Posterior cingulate gyrus (tissue), 11 donors: ENCODE data around the gene RGS3.
"Not testable (repeated sequence)": the region's sequence is repeated elsewhere in the genome, so short reads cannot be mapped to it uniquely, and the experiment has no call there.

Source experiments
- DNase-seq, 10 donors: peaks; one replicate each; pipeline versions ENCODE4 v3.0.0 to v3.0.0-alpha.2; 2020 to 2021; ENCODE audit warnings: mixed read lengths in 3 of 10
- intact Hi-C: fragments of 100-400 bp; cut with DNase I; formaldehyde crosslinking; loops from one replicate; pipeline ENCODE4 v1.15.1; 2023

The RGS3 gene

DNA sequence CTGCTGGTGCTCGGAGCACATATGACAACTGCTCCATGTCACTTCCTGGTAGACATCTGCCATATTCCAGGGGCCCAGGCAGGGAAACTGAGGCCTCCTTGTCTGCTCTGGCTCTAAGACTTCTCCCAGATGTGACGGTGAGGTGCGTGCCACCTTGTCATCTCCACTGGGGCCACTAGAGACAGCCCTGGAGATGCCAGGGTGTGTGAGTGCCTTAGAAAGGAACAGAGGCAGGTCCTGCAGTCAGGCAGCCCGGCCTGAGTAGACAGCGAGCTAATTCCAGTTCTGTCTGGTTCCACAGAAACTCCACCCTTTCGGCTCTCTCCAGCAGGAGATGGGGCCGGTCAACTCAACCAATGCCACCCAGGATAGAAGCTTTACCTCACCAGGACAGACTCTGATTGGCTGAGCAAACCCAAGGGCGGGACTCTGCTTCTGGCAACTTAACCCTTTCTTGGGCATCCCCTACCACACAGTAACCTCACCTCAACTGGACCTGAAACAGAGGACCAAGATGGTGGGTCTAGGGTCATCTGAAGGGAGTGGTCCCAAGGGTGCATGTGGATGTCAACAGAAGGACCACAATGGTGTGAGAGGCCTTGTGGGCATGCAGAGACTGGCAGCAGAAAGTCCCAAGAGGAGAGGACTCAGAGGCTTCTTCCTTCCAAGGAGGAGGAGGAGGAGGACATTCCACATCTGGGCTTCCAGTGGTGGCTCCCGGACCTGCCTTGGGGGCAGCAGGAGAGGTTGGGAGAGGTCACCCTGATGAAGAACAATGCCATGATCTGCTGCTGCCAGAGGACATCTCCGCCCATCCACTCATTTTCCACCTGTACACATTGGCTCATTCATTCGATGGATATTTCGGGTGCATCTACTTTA, 77.7 kb downstream of the RGS3 start:
- DNase-seq: peak in 4 of 10 donors; percentile 35 to 91 (median 52)
- intact Hi-C loops: no loop called here

DNA sequence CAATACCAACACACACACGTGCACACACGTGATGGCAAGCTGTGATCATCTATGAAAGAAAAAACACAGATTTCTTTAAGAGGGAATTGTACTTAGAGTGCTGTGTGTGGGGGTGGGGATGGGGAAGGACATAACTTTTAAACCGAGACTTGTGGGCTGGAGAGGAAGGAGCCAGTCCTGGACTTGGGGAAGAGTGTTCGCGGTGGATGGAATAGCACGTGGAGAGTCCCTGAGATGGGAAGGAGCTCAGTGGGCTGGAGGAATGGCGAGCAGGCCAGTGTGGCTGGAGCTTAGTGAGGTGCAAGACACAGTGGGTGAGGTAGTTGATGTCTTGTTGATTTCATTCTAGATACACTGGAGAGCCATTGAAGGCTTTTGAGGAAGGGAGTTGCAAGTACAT, 78.5 kb downstream of the RGS3 start:
- intact Hi-C loops: no loop called here
- DNase-seq: peak in 1 of 10 donors; percentile 37

DNA sequence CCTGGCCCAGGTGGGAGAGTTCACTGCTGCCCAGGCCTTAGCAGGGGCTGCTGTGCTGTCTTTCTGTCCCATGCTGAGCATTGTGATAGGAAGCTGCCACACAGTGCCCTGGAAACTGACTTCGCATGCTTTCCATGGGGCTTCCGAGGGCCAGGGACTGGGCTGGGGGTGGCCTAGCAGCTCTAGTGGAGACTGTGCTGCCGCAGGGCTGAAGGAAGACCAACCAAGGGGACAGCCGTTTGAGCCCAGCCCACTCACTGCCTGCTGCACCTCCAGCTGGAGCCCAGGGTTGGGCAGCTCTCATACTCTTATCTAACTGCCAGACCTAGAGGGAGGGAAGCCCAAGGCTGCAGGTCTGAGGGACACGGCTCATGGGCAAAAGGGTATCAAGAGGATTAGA, 79.2 kb downstream of the RGS3 start:
- peak in 1 of 10 donors; percentile 68 for DNase-seq

DNA sequence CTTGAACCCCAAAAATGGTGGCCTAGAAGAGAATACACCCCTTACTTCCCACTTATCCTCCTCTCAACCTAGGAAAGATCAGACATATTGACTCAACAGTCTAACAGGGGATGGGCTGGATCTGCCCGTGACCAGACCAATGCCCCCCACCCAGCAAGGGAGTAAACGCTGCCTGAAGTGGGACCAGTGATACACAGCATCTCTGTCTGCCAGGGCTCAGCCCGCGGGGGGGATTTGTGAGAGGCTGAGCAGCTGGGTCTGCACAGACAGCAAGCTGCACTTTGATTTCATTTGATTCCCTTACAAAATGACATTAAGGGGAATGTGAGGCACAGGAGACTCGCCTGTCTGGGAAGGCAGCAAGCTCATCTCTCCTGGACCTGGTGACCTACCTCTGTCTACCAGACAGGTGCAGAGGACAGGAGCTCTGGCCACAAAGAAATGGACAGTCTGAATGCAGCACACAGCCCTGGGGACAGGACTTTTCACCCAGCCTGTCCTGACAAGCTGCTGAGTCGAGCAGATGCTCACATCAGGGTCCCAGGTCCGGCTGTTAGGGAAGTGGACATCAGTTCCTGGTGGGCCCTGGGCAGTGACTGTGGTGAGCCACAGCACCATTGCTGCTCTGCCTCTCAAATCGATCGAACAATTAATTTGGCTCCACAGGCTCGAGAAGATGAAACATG, 79.9 kb downstream of the RGS3 start:
- intact Hi-C loops: no loop called here
- DNase-seq: peak in 1 of 10 donors; percentile 88

More for the DNA sequence above, 79.2 kb downstream of the RGS3 start:
- intact Hi-C loops: no loop called here

DNA sequence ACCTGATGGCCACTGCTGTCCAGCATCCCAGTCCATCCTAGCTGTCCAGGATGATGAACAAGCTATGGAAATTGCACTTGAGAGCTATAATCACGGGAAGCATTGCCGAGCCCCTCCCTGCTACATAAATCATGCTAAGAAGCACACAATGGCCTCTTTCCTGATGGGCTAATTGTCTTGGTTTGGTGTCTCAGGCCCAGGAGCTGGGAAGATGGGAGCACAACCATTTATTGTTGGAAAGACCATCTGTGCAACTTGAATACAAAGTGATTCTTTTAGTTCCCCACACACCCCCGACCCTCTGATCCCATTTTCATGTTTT, 80.4 kb downstream of the RGS3 start:
- intact Hi-C loops: no loop called here
- peak in 2 of 10 donors; percentile 19 to 38 for DNase-seq

DNA sequence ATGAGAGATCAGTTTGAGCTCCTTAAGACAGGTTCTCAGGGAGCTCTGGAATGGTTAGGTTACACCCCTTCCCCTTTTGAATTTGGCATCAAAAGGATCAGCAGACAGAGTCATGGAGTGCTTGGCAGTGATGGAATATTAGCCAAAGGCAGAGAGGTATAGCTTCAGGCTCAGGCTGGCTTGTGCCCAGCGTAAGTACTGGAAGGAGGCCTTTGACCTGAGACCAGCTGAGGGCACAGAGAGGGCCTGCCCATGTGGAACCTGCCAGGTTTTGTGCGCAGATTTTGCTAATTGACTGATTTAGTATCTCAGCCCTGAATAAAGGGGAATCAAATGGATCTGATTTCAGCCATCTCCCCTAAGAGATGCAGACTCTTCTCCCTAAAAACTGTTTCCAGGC, 81.5 kb downstream of the RGS3 start:
- peak in 2 of 10 donors; percentile 15 to 43 for DNase-seq
- intact Hi-C loops: no loop called here

DNA sequence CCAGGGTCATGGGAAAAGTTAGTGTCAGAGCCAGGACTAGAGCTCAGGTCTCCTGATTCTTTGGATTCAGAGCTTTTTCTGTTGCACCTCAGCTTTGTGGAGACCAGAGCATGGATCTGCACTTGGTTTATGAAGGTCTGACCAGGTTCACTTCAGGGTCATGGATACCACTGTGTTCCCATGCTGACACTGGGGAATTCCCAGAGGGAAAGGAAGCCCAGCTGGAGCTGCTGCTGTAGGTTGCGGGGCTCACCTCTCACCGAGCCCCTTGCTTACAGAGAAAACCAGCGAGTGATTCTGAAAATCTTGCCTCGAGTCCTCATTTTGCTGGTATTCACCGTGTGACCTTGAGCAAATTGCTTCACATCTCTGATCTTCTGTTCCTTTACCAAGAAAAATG, 83.0 kb downstream of the RGS3 start:
- DNase-seq: peak in 1 of 10 donors; percentile 22
- intact Hi-C loops: no loop called here

DNA sequence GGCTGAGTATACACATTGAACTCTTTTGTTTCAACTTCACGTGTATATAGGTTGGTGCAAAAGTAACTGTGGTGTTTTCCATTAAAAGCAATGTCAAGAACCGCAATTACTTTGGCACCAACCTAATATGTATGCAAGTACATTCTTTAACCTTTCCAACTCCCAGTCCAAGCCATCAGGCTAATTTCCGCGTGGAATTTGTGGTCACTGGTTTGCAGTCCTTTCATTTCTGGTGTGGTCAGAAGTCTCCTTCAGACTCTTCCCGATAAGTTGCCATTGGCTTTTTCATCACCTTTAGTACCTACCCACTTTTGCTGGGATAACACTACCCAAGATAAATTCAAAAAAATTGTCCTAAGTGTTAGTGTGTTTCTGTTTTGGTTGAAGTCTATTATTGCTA, 84.0 kb downstream of the RGS3 start:
- intact Hi-C loops: no loop called here
- DNase-seq: peak in 1 of 10 donors; percentile 11

DNA sequence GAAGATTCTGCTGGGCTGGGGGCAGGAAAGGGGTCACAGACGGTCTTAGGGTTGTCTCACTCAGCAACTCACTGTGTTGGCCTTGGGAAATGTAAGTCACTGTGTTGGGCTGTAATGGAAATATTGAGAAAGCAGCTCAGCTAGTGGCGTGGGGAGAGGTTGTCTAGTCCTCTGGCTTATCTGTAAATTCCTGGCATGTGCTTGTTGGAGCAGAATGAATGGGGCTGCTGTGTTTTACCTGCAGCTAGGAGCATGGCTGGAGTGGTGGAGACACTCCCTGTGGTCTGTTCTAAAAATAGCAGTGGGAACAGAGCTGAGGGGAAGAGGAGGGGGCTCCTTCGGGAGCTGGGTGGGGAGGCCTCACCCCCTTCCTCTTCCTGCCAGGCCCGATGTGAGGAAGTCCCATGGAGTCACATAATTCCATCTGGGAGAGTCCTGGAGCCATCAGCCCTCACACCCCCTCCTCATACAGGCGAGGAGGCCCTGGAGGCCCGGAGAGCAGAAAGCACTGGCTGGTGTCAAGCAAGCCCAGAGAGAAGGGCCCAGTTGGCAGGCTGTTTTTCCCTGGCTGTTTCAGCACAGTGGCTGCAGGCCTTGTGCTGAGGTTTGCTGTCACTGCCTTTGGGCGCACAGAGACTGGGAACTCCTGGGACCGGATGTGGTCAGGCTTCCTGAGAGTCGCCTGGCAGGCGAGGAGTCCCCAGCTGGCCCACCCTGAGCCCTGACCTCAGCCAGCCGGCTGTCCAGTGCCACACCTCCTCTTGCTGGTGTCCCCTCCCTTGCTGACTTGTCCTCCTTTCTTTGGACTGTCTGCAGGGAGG, 84.9 kb downstream of the RGS3 start:
- DNase-seq: peak in 7 of 10 donors; percentile 24 to 88 (median 43)
- intact Hi-C loops: no loop called here

DNA sequence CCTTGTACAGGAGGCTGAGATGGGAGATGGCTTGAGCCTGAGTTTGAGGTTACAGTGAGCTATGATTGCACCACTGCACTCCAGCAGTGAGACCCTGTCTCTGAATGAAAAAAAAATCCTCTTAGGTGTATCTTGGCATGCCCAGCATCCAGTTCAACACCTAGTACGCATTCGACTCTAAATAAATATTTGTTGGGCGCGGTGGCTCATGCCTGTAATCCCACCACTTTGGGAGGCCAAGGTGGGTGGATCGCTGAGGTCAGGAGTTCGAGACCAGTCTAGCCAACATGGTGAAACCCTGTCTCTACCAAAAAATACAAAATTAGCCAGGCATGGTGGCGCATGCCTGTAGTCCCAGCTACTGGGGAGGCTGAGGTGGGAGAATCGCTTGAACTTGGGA, 86.4 kb downstream of the RGS3 start:
- intact Hi-C loops: not testable (repeated sequence)
- DNase-seq: peak in 2 of 10 donors; percentile 1 to 9

DNA sequence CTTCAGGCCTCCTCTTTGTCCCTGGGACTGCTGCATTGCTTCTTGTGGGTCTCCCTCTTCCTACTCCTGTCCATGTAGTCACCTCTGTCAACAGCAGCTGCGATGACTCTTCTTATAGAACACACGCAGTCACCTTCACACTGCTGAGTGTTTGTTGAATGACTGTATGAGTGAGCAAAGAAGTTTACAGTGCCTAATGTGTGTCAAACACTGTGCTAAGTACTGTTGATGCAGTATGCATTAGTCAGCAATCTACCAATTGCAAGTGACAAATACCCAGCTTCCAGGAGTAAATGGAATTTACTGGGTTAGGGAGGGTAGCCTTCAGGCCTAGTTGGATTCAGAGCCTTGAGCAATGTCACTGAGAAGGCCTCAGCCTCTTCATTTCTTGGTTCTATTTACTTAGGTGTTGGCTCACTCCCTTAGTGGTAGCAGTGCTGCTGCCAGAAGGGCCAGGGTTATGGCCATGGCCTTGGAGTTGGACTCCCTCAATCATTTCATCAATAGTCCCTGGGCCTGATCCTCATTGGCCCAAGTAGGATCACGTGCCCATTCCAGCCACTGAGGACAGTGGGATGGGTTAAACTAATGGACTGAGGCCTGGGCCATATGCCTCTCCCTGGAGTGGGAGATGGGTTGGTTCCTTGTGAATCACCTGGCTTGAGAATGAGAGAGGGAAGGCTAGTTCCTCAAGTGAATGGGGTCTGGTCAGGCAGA, 93.5 kb downstream of the RGS3 start:
- DNase-seq: peak in 2 of 10 donors; percentile 2 to 14

DNA sequence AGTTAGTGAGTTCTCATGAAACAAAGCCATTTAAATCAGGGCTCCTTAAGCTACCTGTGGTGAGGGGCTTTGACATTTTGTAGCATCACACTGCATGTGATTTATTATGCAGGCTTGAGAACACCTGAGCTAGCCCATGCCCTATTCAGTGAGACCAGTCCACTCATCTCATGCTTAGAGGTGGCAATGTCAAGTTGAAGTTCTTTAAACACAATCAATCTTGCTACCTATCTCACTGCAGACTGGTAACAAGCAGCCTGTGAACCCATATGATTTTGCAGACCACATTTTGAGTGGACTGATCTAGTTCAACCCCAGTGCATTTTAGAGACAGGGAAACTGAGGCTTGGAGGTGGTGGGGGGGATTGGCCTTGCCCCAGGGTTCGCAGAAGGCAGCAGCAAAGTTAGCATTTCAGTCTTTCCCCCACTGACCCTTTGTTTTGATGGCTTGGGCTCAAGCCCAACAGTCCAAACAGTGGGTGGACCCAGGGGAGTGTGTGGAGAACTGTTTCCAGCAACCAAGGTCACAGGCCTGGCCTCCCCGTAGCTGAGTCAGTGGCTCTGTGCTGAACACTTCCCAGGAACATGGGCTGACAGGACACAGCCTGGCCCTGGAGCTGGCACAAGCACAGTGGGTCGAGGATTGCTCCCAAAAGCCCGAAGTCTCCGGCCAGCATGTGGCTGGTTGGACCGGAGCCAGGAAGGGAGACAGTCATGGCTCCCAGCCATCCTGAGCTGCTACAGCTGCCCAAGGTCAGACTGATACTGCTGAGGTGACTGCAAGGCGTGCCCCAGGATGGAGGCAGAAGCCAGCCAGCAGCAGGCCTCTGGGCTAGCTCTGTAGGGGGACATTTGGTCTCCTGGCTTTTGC, 95.3 kb downstream of the RGS3 start:
- intact Hi-C loops: no loop called here
- peak in 4 of 10 donors; percentile 34 to 86 (median 66) for DNase-seq

More for the DNA sequence above, 93.5 kb downstream of the RGS3 start:
- intact Hi-C loops: no loop called here

DNA sequence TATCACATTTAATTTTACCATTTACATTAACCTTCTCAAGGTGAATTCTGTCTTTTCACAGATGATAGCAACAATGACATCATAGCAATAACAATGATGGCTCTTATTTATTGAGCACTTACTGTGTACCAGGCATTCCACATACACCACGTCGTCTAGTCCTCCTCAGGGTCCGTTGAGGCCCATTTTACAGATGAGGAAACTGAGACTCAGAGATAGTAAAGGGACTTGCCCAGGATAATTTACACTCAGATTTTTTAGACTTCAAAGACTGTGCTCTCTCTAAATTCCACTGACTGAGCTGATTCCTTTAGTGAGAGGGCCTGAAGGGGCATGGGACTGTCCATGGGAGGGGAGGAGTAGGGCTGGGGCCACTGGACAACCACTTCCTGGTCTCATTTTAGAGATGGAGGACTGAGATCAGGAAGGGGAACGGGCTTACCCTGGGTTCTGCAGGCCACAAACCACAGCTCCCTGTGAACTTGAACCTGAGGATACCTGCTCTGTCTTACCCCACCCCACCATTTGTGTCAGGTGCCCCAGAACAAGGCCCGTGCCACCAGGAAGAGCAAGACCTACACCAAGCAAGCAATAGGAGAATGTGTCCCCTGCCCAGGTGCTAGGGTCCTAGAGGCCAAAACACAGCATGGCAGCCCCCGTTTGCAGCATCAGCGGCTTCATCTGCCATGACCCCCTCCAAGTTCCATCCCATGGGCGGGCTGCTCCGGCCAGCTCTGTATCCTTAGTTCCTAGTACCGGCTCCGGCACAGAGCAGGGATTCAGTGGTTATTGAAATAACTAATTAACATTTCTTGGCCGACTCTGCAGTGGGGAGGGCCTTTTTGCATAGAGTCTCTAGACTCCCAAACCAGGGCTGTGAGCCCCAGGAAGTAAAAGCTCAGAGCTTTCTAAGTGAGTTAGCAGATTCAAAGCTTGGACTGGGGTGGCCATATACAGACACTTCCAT, 96.6 kb downstream of the RGS3 start:
- intact Hi-C loops: no loop called here
- DNase-seq: peak in 4 of 10 donors; percentile 8 to 64 (median 26)

DNA sequence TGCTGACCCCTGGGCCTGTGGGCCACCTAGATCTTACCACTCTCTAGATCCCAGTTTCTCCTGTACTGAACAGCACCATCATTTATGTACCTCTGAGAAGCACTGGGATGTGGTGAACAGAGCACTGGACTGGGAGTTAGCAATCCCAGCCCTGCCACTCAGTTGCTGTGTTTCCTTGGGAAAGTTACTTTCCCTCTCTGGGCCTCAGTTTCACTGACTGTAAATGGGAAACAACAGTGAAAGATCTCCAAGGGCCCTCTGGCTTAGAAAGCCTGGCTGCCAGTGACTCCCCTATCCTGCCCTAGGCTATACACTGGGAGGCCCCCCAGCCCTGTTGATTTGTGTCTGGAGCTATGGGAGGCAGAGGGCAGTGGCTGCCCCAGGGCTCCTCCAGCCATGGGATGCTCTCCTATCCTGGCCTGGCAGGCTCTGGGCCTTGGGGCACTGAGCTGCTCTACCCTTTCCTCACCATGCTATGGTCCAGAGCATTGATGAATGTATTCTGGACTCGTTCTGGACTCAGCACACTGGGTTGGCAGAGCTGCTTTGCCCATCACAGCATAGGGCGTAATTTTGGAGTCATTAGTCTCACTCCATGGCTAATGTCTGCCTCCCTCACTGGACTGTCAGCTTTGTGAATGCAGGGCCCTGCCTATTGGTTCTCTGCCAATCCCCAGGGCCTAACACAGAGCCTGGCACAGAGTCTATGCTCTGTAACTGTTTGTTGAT, 99.3 kb downstream of the RGS3 start:
- DNase-seq: peak in 3 of 10 donors; percentile 28 to 76 (median 36)
- intact Hi-C loops: no loop called here

DNA sequence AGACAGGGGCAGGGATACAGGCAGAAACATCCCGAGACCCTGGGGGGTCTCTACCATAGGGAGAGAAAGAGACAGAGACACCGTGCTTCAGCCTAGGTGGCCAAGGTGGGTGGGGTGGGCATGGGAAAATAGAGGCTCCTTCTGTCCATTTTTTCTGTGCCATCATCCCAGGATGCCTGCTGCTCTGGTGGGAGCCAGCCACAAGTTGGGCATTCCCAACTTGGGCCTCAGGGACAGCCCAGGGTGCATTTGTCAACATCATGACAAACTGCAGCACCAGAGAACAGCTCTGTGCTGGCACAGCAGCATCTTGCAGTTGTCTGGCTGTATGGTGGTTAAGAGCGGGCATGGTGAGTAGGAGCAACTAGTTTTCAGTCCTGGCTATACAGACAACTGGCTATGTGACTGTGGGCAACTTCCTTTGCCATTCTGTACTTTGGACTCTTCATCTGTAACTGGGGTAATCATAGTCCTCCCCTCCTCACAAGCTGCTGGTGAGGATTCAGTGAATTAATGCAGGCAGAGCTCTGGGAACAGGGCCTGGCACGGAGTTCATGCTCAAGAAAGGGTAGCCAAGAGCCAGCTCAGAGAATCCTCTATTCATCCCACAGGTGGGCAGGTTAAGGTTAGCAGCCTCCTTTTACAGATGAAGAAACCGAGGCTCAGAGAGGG, 100.4 kb downstream of the RGS3 start:
- intact Hi-C loops: loop anchor here (2.0 kb wide), 1 partner anchor 27 kb away; no protein-coding TSS in a partner anchor
- DNase-seq: peak in 3 of 10 donors; percentile 7 to 14 (median 13)

DNA sequence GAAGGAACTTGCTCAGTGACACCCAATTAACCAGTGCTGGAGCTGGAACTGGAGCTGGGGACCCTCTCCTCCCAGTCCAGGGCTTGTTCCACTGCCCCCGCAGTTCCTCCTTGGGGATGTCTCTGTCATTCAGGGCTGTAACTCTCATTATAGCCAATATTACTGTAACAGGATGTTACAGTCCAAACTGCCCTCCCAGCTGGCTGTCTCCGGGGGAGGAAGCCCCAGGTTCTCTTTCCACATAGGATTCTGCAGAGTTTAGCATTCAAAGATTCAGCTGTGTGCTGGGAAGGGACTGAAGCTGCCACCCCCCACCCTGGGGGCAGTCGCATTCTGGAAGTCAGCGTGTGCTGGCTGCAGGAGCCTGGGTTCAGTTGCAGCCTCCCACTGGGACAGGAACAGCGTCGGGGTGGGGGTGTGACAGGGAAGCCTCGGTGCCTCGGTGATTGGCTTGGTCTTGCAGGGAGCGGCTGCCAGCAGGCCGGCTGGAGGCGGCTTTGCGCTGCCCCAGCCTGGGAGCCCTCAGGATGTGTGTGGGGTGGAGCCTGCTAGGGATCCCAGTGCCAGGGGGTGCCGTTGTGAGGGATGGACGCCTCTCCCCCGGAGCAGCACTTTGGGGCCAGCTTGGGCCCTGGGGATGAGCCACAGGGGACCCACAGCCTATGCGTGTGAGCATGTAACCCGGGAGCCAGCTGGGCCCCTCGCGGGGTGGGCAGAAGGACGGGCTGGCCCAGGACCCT, 101.1 kb downstream of the RGS3 start:
- intact Hi-C loops: loop anchor here (2.0 kb wide), 1 partner anchor 28 kb away; no protein-coding TSS in a partner anchor
- DNase-seq: peak in 8 of 10 donors; percentile 36 to 93 (median 66)
